Type B pancreatic cell (in vitro differentiated cells): ENCODE data around the gene LRRC37A2. TPM values are rescaled to one million over a fixed set of nuclear protein-coding genes. Genes with fewer than 3 reads are reported as not detected.
"Not testable (repeated sequence)": the region's sequence is repeated elsewhere in the genome, so short reads cannot be mapped to it uniquely, and the experiment has no call there.

Source experiments
- DNase-seq: peaks from one replicate; pipeline ENCODE4 v3.0.0; 2021; ENCODE audit warnings: mixed read lengths; ENCODE audit not compliant: unreplicated experiment; ENCODE audit errors: extremely low spot score
- H3K27ac Mint-ChIP-seq: 2 replicates; pipeline ENCODE4 v1.8.0; 2021; ENCODE audit warnings: mild to moderate bottlenecking, mixed read lengths
- H3K27me3 Mint-ChIP-seq: 2 replicates; pipeline ENCODE4 v1.8.0; 2021; ENCODE audit warnings: mixed read lengths
- H3K36me3 Mint-ChIP-seq: 2 replicates; pipeline ENCODE4 v1.8.0; 2021; ENCODE audit warnings: mixed read lengths
- H3K4me1 Mint-ChIP-seq: one replicate; pipeline ENCODE4 v1.8.0; 2021; ENCODE audit warnings: mixed read lengths; ENCODE audit not compliant: unreplicated experiment
- H3K4me3 Mint-ChIP-seq: 2 replicates; pipeline ENCODE4 v1.8.0; 2021; ENCODE audit warnings: mild to moderate bottlenecking, mixed read lengths
- H3K9me3 Mint-ChIP-seq: 2 replicates; pipeline ENCODE4 v1.8.0; 2021; ENCODE audit warnings: mixed read lengths
- total RNA-seq: library from RNA; stranded (reverse); gene quantifications from 2 replicates; pipeline ENCODE4 v1.2.1, GENCODE V29; 2021; ENCODE audit warnings: low replicate concordance

LRRC37A2 gene
- total RNA-seq, 1 donor from 2014 or later = 18.6 TPM

DNA sequence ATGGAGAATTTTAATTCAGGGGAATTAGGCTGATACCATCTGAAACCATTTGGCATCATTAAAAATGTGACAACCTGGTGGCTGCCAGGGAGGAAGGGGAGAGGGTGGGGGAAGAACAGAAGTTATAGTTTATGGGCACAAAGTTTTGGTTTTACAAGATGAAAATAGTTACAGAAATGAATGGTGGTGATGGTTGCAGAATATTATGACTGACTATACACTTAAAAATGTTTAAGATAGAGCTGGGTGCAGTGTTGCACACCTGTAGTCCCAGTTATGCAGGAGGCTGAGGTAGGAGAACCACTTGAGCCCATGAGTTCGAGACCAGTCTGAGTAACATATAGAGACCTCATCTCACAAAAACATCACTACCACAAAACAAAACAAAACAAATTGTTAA, 54.7 kb downstream of the LRRC37A2 start:
- H3K9me3 Mint-ChIP-seq, H3K4me1 Mint-ChIP-seq, H3K27ac Mint-ChIP-seq, H3K27me3 Mint-ChIP-seq, H3K36me3 Mint-ChIP-seq, DNase-seq, H3K4me3 Mint-ChIP-seq: not testable (repeated sequence)

- not testable (repeated sequence) for H3K36me3 Mint-ChIP-seq, H3K9me3 Mint-ChIP-seq, H3K4me1 Mint-ChIP-seq, DNase-seq, H3K27ac Mint-ChIP-seq, H3K27me3 Mint-ChIP-seq, H3K4me3 Mint-ChIP-seq
These were observed 59.5 kb downstream of the LRRC37A2 start for GRCh38 chr17:46571796-46572195.

DNA sequence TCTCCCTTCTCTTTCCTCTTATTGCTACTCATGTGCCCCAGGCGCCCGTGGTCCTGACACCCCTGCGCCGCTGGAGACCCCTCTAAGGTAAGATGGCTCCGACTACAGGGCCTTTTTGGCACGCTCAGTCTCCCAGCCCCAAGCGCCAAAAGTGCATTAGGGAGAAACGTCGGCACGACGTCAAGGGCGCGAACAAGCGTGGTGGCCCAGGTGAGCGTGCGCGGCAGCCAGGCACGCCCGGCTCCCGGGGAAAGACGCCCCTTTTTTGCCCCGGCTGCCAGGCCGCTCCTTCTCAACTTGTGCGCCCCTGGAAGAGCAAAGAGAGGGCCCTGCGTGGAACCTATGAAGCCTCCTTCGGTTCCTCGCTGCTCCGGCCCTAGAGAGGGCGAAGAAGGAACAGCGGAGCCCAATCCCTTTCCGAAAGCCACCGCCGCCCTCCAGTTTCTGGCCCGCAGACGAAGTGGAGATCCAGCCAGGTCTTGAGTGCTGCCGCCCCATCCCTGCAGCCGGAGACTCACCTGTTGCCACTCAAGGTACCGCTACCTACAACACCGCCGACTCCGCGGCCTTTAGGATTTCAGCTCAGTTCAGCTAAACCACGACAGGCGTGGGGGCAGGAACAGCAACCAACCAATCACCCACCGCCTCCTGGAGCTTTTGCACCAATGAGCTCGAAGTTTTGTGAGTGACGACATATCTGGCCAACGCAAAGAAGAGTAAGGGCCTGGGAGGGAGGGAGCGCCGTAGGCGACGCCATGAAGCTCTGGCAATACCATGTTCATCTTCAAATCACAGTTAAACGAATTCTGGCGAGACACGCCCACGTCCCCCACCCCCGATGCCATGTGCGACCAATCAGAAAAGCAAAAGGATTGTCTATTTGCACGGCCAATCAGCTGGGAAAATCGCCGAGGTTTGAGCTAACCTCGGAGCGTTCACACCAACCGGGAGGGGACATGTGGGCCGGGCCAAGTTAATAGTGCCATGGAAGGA, 67.1 kb downstream of the LRRC37A2 start, which contains the start of gene ARL17A:
Gene ARL17A (minus strand): TSS at position 609 of the 993 bp plus-strand sequence. CDS start 3,369 bp downstream, outside the sequence.
- H3K4me1 Mint-ChIP-seq, H3K27ac Mint-ChIP-seq, H3K27me3 Mint-ChIP-seq, H3K9me3 Mint-ChIP-seq, H3K36me3 Mint-ChIP-seq: not testable (repeated sequence)
- DNase-seq = peak; percentile 80
- peak within 1 kb of the TSS; percentile 77 for H3K4me3 Mint-ChIP-seq

GRCh38 chr17:46580082-46580481, 67.8 kb downstream of the LRRC37A2 start:
- H3K27me3 Mint-ChIP-seq, H3K4me1 Mint-ChIP-seq, H3K9me3 Mint-ChIP-seq, H3K27ac Mint-ChIP-seq, DNase-seq, H3K36me3 Mint-ChIP-seq: not testable (repeated sequence)
- peak overlapping the region; percentile 77 for H3K4me3 Mint-ChIP-seq

DNA sequence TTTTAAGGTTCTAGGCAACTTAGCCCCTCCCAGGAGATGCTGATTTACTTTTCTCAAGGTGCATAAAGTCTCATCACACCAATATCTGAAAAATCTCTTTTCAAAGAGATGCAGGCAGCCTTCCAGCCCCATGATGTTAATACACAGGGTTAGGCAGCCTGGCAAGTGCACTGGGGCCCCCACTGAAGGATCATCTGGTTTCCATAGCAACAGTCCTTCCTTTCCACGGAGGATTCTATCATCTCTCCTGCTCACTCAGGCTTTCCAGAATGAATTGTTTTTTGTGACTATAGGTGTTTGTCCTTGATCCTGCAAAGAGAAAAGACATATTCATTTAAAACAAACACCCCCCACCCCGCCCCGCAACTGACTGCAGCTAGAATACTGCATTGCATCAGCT, 73.2 kb downstream of the LRRC37A2 start:
- H3K9me3 Mint-ChIP-seq, H3K27ac Mint-ChIP-seq, H3K4me1 Mint-ChIP-seq, DNase-seq, H3K36me3 Mint-ChIP-seq, H3K4me3 Mint-ChIP-seq, H3K27me3 Mint-ChIP-seq: not testable (repeated sequence)

DNA sequence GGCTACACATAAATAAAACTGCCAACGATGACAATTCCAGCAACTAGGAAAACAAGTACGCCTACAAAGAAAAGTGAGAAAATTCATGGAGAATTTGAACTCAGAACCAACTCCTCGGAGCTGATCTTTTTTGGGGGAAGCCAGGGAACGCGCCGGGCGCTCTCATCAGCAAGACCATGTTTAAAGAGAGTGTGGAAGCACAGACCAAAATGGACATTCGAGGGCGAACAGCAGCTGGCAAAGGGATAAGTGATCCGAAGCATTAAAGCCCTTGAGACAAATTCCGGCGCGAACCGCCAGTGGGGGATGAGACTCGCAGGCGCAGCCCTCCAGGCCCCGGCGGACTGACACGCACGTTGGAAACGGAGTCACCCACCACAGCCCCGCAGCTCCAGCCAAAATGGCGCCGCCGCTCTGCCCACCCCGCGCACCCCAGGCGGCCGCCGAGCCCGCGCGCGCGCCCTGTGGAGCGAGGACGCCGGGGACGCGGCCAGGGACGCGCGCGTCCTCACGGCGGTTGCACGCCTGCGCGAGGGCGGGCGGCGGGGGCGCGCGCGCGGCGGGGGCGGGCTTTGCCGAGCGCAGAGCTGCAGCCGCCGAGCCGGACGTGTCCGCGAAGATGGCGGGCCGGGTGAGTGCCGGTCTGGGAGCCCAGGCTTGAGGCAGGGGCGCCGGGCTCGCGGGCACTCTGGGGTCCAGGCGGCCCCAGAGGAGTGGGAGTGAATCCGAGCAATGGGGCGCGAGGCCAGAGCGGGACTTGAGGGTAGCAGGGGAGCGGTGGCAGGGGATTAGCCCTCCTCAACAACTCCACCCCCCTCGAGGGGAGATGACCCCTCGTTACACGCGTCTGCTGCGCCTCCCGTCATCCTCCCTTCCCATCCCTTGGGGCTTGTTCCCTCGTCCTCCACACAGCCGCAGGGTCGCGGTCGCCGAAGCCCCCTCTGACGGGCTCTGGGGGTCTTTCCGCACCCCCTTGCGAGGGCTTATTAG, 78.2 kb downstream of the LRRC37A2 start, which contains the start of gene NSF:
Gene NSF (plus strand): TSS at position 513 of the 990 bp plus-strand sequence. CDS start 107 bp downstream, at position 620.
- H3K27ac Mint-ChIP-seq, H3K27me3 Mint-ChIP-seq, H3K4me1 Mint-ChIP-seq, H3K4me3 Mint-ChIP-seq, H3K36me3 Mint-ChIP-seq, H3K9me3 Mint-ChIP-seq, DNase-seq: not testable (repeated sequence)

- DNase-seq, H3K4me1 Mint-ChIP-seq, H3K4me3 Mint-ChIP-seq, H3K9me3 Mint-ChIP-seq, H3K27ac Mint-ChIP-seq, H3K27me3 Mint-ChIP-seq, H3K36me3 Mint-ChIP-seq: not testable (repeated sequence)
These were observed 79.1 kb downstream of the LRRC37A2 start for GRCh38 chr17:46591332-46591731.

- not testable (repeated sequence) for H3K27ac Mint-ChIP-seq, H3K4me1 Mint-ChIP-seq, DNase-seq, H3K4me3 Mint-ChIP-seq, H3K27me3 Mint-ChIP-seq, H3K9me3 Mint-ChIP-seq, H3K36me3 Mint-ChIP-seq
These were observed 86.2 kb downstream of the LRRC37A2 start for GRCh38 chr17:46598344-46598931.

DNA sequence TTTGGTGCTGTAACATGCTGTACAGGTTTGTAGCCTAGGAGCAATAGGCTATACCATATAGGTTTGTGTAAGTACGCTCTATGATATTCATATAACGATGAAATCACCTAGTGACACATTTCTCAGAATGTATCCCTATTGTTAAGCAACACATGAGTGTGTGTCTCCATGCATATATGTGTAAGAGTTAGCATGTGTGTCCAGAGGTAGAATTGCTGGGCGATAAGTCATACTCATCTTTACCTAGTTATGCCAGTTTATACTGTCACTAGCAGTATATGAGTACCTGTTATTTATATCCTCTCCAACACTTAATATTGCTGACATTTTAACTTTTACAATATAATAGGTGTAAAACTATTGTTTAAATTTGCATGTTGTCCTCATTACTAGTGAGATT, 88.5 kb downstream of the LRRC37A2 start:
- not testable (repeated sequence) for H3K36me3 Mint-ChIP-seq, H3K9me3 Mint-ChIP-seq, DNase-seq, H3K27me3 Mint-ChIP-seq, H3K4me3 Mint-ChIP-seq, H3K4me1 Mint-ChIP-seq, H3K27ac Mint-ChIP-seq

DNA sequence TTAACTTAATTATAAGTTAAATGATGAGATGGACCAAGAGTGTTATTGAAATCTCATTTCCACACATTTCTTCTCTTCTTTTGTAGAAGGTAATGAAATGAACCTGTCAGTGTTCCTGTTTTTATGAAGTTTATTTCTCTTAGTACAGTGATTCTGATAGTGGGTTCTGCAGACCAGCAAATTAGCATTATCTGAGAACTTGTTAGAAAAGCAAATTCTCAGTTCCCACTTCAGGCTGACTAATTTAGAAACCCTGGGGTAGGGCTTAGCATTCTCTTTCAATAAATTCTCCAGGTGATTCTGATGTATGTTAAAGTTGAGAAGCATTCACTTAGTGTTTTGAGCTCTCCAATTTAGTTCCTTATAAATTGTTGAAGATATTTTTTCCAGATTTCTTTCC, 90.9 kb downstream of the LRRC37A2 start:
- H3K4me1 Mint-ChIP-seq, DNase-seq, H3K9me3 Mint-ChIP-seq, H3K36me3 Mint-ChIP-seq, H3K27me3 Mint-ChIP-seq, H3K4me3 Mint-ChIP-seq, H3K27ac Mint-ChIP-seq: not testable (repeated sequence)

Other genes starting within 250 kb of the LRRC37A2 start
- 2.3 and 3.8 TPM in 2 replicates for gene LRRC37A, start 217.3 kb upstream of the LRRC37A2 start, total RNA-seq
- 8.3 and 16.9 TPM in 2 replicates for gene ARL17B, start 150.7 kb upstream of the LRRC37A2 start, total RNA-seq
- gene ARL17A, start 67.2 kb downstream of the LRRC37A2 start, total RNA-seq = 9.8 and 19.7 TPM in 2 replicates
- gene NSF, start 78.2 kb downstream of the LRRC37A2 start, total RNA-seq = 44.2 and 45.2 TPM in 2 replicates